IPS DF 6.9 (cell line): ENCODE results near the gene GRN.

Source experiments
- DNase-seq: peaks from one replicate; pipeline ENCODE4 v3.0.0-alpha.2; 2013; ENCODE audit warnings: low read depth, low spot score
- H3K27ac ChIP-seq: one replicate; pipeline ENCODE4 v1.5.1; 2013; ENCODE audit warnings: low read length, control low read depth
- H3K27me3 ChIP-seq: 2 replicates; pipeline ENCODE4 v1.6.1; 2013; ENCODE audit warnings: mild to moderate bottlenecking, low read length; ENCODE audit not compliant: control insufficient read depth, insufficient read depth
- H3K36me3 ChIP-seq: 2 replicates; pipeline ENCODE4 v1.6.1; 2013; ENCODE audit warnings: low read length; ENCODE audit not compliant: control insufficient read depth, insufficient read depth
- H3K4me1 ChIP-seq: 2 replicates; pipeline ENCODE4 v1.6.1; 2013; ENCODE audit warnings: low read length; ENCODE audit not compliant: control insufficient read depth, insufficient read depth
- H3K4me3 ChIP-seq: 2 replicates; pipeline ENCODE4 v1.5.1; 2013; ENCODE audit warnings: mild to moderate bottlenecking, low read length
- H3K9me3 ChIP-seq: 2 replicates; pipeline ENCODE4 v1.6.1; 2013; ENCODE audit warnings: low read length, inconsistent platforms; ENCODE audit not compliant: control insufficient read depth, insufficient read depth
- WGBS: extraction: QIAGEN DNeasy Blood & Tissue Kit; methylation state at CpG from one replicate; pipeline ENCODE4 v1.1.7; 2013; ENCODE audit warnings: mixed read lengths, missing lambda C conversion rate; ENCODE audit not compliant: insufficient read length, insufficient coverage; 5-methylcytosine and 5-hydroxymethylcytosine counted together

Gene GRN

DNA sequence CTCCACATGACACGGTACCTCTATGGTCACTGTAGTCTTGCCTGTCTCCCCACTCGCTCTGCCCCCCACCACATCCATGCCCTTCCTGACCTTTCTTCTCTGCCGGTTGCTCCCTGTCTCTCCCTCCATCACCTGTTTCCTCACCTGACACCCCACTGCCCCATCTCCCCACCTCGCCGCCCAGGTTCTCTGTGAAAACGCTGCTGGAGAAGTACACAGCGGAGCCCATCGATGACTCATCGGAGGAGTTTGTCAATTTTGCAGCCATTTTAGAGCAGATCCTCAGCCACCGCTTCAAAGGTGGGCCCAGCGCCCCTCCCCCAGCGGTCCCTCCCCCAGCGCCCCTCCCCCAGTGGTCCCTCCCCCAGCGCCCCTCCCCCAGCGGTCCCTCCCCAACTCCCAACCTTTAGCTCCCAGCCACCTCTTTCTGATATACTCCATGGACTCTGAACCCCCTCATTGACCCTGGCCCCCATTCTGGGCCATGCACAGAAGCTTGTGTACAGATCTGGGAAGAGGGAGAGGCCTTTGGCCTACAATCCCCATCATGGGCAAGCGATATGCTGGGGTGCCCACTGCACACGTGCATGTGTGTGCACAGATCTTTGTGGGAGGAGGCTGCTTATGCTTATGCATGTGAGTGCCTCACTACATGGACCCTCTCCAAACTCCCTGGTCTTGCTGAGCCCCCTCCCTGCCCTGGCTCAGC is 32.6 kb upstream of the GRN start:
- Histone ChIP-seq H3K27me3 (peaks cover 3% of the 10 kb centered on the region; the same call in 1 of the 2 replicates), H3K9me3 (no peaks in the 10 kb centered on the region), H3K36me3 (no peaks in the 10 kb centered on the region), H3K4me3 (no peak overlapping the region), H3K27ac (no peak overlapping the region), H3K4me1 (peaks cover 12% of the 10 kb centered on the region)
- WGBS: no CpG with 5 or more reads among the region's 17 CpGs
- no peak for DNase-seq

DNA sequence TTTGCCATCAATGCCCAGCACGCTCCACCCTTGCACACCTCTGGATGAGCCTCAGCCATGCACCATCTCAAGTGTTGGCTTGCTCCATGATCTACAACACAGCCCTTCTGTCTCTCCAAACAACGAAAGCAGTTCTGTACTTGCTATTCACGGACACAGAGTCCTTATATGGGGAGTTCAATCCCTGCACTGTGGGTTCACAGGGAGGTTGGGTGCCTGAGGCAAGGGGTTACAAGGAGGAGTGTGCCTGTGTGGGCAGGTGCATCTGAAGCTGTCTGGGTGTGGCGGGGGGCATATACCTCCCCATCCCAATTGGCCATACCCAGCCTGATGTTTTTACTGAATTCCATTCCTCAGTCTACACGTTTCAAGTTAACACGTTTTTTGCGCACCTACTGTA is 31.1 kb upstream of the GRN start:
- no peak overlapping the region for H3K27ac ChIP-seq
- no peaks in the 10 kb centered on the region for H3K9me3 ChIP-seq
- peaks cover 11% of the 10 kb centered on the region for H3K4me1 ChIP-seq
- DNase-seq: no peak
- peaks cover 3% of the 10 kb centered on the region; the same call in 1 of the 2 replicates for H3K27me3 ChIP-seq
- H3K36me3 ChIP-seq: no peaks in the 10 kb centered on the region
- no peak overlapping the region for H3K4me3 ChIP-seq
- no CpG with 5 or more reads among the region's 7 CpGs for WGBS

DNA sequence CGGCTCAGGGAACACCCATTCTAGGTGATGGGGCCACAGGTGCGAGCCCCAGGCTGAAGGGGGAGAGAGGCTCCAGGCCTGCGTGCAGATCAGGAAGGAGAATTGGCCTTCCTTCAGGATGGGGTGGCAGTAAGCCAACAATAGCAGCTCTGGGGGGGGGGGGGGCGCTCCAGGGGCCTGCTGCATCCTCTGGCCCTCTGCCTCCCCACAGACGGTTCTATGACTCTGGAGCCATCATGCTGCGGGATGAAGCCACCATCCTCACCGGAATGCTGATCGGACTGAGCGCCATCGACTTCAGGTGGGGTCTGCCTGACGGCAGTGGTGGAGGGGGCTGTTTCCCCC is 30.6 kb upstream of the GRN start:
- Histone ChIP-seq H3K4me1 (peaks cover 8% of the 10 kb centered on the region), H3K4me3 (peak overlapping the region; percentile 74; the same call in 1 of the 2 replicates), H3K27me3 (peaks cover 3% of the 10 kb centered on the region; the same call in 1 of the 2 replicates), H3K27ac (no peak overlapping the region), H3K9me3 (no peaks in the 10 kb centered on the region), H3K36me3 (peaks cover 1% of the 10 kb centered on the region; the same call in 1 of the 2 replicates)
- whole genome bisulfite sequencing: no CpG with 5 or more reads among the region's 11 CpGs
- DNase-seq: no peak

DNA sequence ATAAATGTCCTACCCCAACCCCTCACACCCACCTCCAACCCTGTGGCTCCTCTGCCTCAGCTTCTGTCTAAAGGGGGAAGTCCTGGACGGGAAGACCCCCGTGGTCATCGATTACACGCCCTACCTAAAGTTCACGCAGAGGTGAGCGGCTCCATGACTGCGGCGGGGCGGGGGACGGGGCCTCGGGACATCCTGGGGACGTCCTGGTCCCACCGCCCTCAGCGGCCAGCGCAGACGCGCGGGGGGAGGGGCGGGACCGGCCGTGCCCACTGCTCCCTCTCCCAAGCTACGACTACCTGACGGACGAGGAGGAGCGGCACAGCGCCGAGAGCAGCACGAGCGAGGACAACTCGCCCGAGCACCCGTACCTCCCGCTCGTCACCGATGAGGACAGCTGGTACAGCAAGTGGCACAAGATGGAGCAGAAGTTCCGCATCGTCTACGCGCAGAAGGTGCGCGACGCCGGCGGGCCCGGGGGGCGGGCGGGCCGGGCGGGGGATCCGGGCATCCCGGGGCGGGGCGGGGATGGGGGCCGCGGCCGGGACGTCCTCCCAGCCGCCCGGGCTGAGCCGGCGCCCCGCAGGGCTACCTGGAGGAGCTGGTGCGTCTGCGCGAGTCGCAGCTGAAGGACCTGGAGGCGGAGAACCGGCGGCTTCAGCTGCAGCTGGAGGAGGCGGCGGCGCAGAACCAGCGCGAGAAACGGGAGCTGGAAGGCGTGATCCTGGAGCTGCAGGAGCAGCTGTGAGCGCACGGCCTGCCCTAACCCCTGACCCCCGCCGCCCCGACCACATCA is 30.0 kb upstream of the GRN start:
- no peak overlapping the region for H3K27ac ChIP-seq
- H3K9me3 ChIP-seq: no peaks in the 10 kb centered on the region
- peaks cover 7% of the 10 kb centered on the region for H3K36me3 ChIP-seq
- peaks cover 5% of the 10 kb centered on the region for H3K4me1 ChIP-seq
- no CpG with 5 or more reads among the region's 81 CpGs for WGBS
- H3K4me3 ChIP-seq: peak overlapping the region; percentile 74
- DNase-seq: no peak
- H3K27me3 ChIP-seq: peaks cover 3% of the 10 kb centered on the region; the same call in 1 of the 2 replicates

- DNase-seq: no peak
- peaks cover 17% of the 10 kb centered on the region for H3K36me3 ChIP-seq
- H3K27me3 ChIP-seq: peaks cover 3% of the 10 kb centered on the region; the same call in 1 of the 2 replicates
- no CpG with 5 or more reads among the region's 38 CpGs for WGBS
- H3K9me3 ChIP-seq: no peaks in the 10 kb centered on the region
- peak overlapping the region; percentile 74; the same call in 1 of the 2 replicates for H3K4me3 ChIP-seq
- peaks cover 5% of the 10 kb centered on the region for H3K4me1 ChIP-seq
- no peak overlapping the region for H3K27ac ChIP-seq
Observed at GRCh38 chr17:44315760-44316731, 29.1 kb upstream of the GRN start.

DNA sequence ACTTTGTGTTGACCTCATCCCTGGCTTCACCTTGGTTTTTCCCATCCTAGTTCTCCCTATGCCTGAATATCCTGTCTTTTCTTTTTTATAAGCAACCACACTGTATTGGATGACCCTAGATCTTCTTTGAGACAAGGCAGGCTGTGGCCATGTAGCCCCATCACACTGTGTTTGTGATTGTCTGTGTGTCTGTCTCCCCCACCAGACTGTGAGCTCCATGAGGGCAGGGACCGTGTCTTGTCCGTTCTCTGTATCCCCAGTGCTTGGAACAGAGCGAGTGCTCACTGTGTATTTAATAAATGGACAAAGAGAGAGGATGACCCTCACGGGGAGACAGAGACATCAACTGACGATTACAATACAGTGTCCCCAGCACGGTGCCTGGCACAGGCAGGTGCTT is 27.6 kb upstream of the GRN start:
- no peak for DNase-seq
- Histone ChIP-seq H3K4me3 (no peak overlapping the region), H3K4me1 (peaks cover 5% of the 10 kb centered on the region; the same call in 1 of the 2 replicates), H3K27ac (no peak overlapping the region), H3K9me3 (no peaks in the 10 kb centered on the region), H3K27me3 (peaks cover 3% of the 10 kb centered on the region; the same call in 1 of the 2 replicates), H3K36me3 (peaks cover 31% of the 10 kb centered on the region)
- no CpG with 5 or more reads among the region's 6 CpGs for WGBS

DNA sequence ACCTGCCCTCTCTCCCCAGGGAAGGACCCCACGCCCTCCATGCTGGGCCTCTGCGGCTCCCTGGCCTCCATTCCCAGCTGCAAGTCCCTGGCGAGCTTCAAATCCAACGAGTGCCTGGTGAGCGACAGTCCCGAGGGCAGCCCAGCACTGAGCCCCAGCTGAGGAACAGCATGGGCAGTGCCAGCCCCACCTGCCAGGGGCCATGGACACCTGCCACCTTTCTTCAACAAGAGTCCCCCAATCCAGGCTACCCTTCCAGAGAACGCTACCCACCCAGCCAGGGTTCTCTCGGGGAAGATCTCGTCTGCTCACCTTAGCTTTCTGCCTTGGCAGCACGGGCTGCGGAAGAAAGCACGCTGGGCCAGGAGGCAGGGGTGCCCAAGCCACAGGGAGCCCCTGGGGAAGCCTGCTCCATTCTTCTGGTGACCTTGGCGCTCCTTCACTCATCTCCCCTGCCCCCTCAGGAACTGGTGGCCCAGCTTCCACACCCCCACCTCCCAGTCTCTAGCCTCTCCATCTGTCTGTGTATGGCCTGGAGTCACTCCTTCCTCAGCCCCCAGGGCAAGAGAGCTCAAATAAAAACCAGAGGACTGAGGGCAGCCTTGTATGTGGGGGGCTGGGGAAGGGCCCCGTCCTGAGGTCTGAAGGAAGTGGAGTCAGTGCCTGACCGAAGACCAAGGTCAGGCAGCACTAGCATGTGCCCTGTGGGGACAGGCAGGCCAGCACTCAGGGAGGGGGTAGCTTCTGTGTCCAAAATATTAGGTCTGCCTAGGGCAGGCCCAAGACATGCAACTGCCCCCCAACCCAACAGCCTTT is 26.8 kb upstream of the GRN start:
- Histone ChIP-seq H3K27me3 (peaks cover 3% of the 10 kb centered on the region; the same call in 1 of the 2 replicates), H3K27ac (no peak overlapping the region), H3K9me3 (no peaks in the 10 kb centered on the region), H3K36me3 (peaks cover 32% of the 10 kb centered on the region), H3K4me3 (no peak overlapping the region; the same call in 1 of the 2 replicates), H3K4me1 (peaks cover 2% of the 10 kb centered on the region; the same call in 1 of the 2 replicates)
- no peak for DNase-seq
- WGBS: no CpG with 5 or more reads among the region's 15 CpGs

- H3K27me3 ChIP-seq: peaks cover 3% of the 10 kb centered on the region; the same call in 1 of the 2 replicates
- no peak overlapping the region for H3K27ac ChIP-seq
- DNase-seq: no peak
- no CpG with 5 or more reads among the region's 18 CpGs for WGBS
- H3K9me3 ChIP-seq: no peaks in the 10 kb centered on the region
- peaks cover 32% of the 10 kb centered on the region for H3K36me3 ChIP-seq
- peaks cover 2% of the 10 kb centered on the region; the same call in 1 of the 2 replicates for H3K4me1 ChIP-seq
- H3K4me3 ChIP-seq: no peak overlapping the region
Observed at GRCh38 chr17:44320066-44320465, 25.0 kb upstream of the GRN start.

DNA sequence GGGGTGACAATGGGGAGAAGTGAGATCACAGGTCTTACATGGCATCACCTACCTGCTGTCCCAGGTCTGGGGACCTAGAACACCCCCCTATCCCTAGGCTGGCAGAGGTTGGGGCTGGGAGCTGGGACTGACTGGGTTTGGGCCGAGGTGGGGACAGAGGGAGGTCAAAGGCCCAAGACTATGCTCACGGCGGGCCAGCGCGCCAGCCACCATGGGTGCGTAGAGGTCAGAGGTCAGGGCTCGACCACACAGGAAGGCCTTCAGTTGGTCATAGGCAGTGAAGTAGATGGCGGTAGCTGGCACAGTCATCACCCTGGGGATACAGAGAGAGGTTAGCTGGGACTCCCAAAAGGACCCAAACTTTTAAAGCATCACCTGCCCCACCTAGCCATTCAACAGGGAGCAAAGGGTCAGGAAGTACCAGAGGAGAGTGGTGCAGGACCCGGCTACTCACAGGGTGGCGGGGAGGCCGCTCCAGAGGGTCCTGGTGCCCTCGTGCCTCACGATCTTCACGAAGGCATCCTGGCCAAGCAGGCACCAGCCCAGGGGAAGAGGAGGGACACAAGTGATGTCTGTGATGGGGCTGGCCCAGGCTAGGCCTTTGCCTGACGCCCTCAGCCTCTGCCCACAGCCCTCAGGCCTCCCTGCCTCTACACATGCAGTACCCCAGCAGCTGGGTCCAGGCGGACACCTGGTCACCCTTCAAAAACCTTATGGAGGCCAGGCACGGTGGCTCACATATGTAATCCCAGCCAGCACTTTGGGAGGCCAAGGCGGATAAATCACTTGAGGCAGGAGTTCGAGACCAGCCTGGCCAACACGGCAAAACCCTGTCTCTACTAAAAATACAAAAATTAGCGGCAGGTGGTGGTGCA is 23.6 kb upstream of the GRN start:
- Histone ChIP-seq H3K27ac (no peak overlapping the region), H3K27me3 (no peaks in the 10 kb centered on the region), H3K9me3 (no peaks in the 10 kb centered on the region), H3K4me3 (no peak overlapping the region), H3K4me1 (no peaks in the 10 kb centered on the region), H3K36me3 (peaks cover 32% of the 10 kb centered on the region)
- WGBS: no CpG with 5 or more reads among the region's 21 CpGs
- DNase-seq: no peak
